Measurements from ENCODE around the gene STAMBP. TPM values are rescaled to one million over a fixed set of nuclear protein-coding genes. Genes with fewer than 3 reads are reported as not detected.

STAMBP gene
- total and polyA plus RNA-seq, 2 of the 13 experiments (the other 11 are each of a cell fraction or from before 2014, with no cell fraction given) = 49.6 to 53.2 TPM

GRCh38 chr2:73888388-73888787, 59.6 kb downstream of the STAMBP start:
- TF ChIP-seq NFIC (IDR thresholded peaks at IDR 0.05; ENCODE audit: low read length) = no peak
- TF ChIP-seq MTF1 (CRISPR knock-in tag; IDR thresholded peaks at IDR 0.05) = no peak
- TF ChIP-seq ZNF660 (CRISPR knock-in tag; IDR thresholded peaks at IDR 0.05; ENCODE audit: borderline replicate concordance, low read depth) = no peak
- no peak for TF ChIP-seq ZNF326 (CRISPR knock-in tag; IDR thresholded peaks at IDR 0.05; ENCODE audit: borderline replicate concordance)
- TF ChIP-seq BATF2 (CRISPR knock-in tag; IDR thresholded peaks at IDR 0.05) = no peak
- TF ChIP-seq MBD4 (IDR thresholded peaks at IDR 0.05; ENCODE audit: borderline replicate concordance, low read length) = no peak
- TF ChIP-seq MXD1 (CRISPR knock-in tag; IDR thresholded peaks at IDR 0.05) = no peak
- TF ChIP-seq ZNF720 (CRISPR knock-in tag; IDR thresholded peaks at IDR 0.05) = no peak
- no peak for TF ChIP-seq REXO4 (CRISPR knock-in tag; IDR thresholded peaks at IDR 0.05; ENCODE audit: borderline replicate concordance)
- TF ChIP-seq HNF4A (CRISPR knock-in tag; IDR thresholded peaks at IDR 0.05) = no peak
- TF ChIP-seq ZNF256 (CRISPR knock-in tag; conservative IDR thresholded peaks at IDR 0.05) = no peak
- TF ChIP-seq ZFP36L1 (CRISPR knock-in tag; IDR thresholded peaks at IDR 0.05) = no peak
- no peak for TF ChIP-seq ZNF674 (CRISPR knock-in tag; IDR thresholded peaks at IDR 0.05; ENCODE audit: low read depth)
- TF ChIP-seq MIER3 (CRISPR knock-in tag; IDR thresholded peaks at IDR 0.05; ENCODE audit: borderline replicate concordance) = no peak
- TF ChIP-seq SOX6 (IDR thresholded peaks at IDR 0.05) = no peak
- no peak for TF ChIP-seq SOX6 (CRISPR knock-in tag; IDR thresholded peaks at IDR 0.05)
- TF ChIP-seq ZNF639 (CRISPR knock-in tag; conservative IDR thresholded peaks at IDR 0.05) = no peak
- no peak for TF ChIP-seq ZXDC (CRISPR knock-in tag; IDR thresholded peaks at IDR 0.05)
- no peak for TF ChIP-seq PAX8 (CRISPR knock-in tag; IDR thresholded peaks at IDR 0.05; ENCODE audit: borderline replicate concordance)
- no peak for TF ChIP-seq ETS1 (CRISPR knock-in tag; IDR thresholded peaks at IDR 0.05)
- DNase-seq (ENCODE audit: low spot score) (no peak), ATAC-seq (no peak), FAIRE-seq (no peak)
- Histone ChIP-seq H3K4me3 (replicated peaks in 1 of 3; ENCODE audit: insufficient read depth in 1 of 3, low read depth in 2 of 3, low read length in 3 of 3) (no peak overlapping the region), H3K4me1 (ENCODE audit: insufficient read depth, low read length) (peaks cover 12% of the 10 kb centered on the region), H2AFZ (ENCODE audit: low read length) (no peak overlapping the region), H4K20me1 (ENCODE audit: insufficient read depth, low read length) (no peaks in the 10 kb centered on the region), H3K79me2 (ENCODE audit: insufficient read depth, low read length) (no peaks in the 10 kb centered on the region), H3K36me3 (replicated peaks in 1 of 2; ENCODE audit: control insufficient read depth in 1 of 2, insufficient read depth in 2 of 2, low read length in 2 of 2) (no peaks in the 10 kb centered on the region), H3K9ac (ENCODE audit: insufficient read depth, low read depth, low read length) (no peak overlapping the region), H3K27me3 (ENCODE audit: control insufficient read depth in 1 of 2, insufficient read depth in 2 of 2, low read length in 2 of 2) (peaks cover 0 to 32% of the 10 kb centered on the region in 2 experiments), H3K4me2 (ENCODE audit: low read depth, low read length) (no peak overlapping the region), H3K27ac (ENCODE audit: extremely low read length, insufficient read depth, low read length) (no peak overlapping the region), H3K9me3 (ENCODE audit: low read length) (no peaks in the 10 kb centered on the region)
- POLR2A ChIA-PET = no interaction called here
- intact Hi-C loops (cut with micrococcal nuclease; ENCODE audit: unreplicated experiment) (no loop called here), in situ Hi-C loops (cut with HindIII; ENCODE audit: extremely low pct_ligation_motif_present, low pct_unique_long_range_greater_than_20kb) (no loop called here)
- 11% methylated on average over 2 of the region's 2 CpGs for WGBS (ENCODE audit: low lambda C conversion rate)
- CTCF ChIA-PET (ENCODE audit: low intra/inter-chr PET ratio, low total read pairs) = no interaction called here
- no TSS peak for BruUV-seq (replicated peaks)
